Astrocyte (in vitro differentiated cells and primary cell): Measurements from ENCODE around the gene ATP5F1C. TPM values are rescaled to one million over a fixed set of nuclear protein-coding genes. Genes with fewer than 3 reads are reported as not detected.
A peak's percentile ranks its signal among the peaks of the same experiment; 100 is the strongest.

ENCODE experiments used
- DNase-seq: peaks from one replicate; pipeline ENCODE4 v3.0.0-alpha.2; 2010; ENCODE audit warnings: low read depth
- FAIRE-seq: peaks from 2 replicates; lab custom pipeline; 2011; peaks lifted over from hg19 to GRCh38; lab: Jason Lieb, UNC
- H2AFZ ChIP-seq: 2 replicates; pipeline ENCODE4 v1.6.0; 2012; ENCODE audit warnings: low read depth, low read length, inconsistent platforms
- H3K27ac ChIP-seq: 2 replicates; pipeline ENCODE4 v1.5.1; 2011; ENCODE audit warnings: low read depth, low read length, inconsistent platforms
- H3K27me3 ChIP-seq: 2 replicates; pipeline ENCODE4 v1.6.0; 2011; ENCODE audit warnings: low read length, inconsistent platforms; ENCODE audit not compliant: insufficient read depth
- H3K36me3 ChIP-seq: 2 replicates; pipeline ENCODE4 v1.5.1; 2011; ENCODE audit warnings: low read length, inconsistent platforms; ENCODE audit not compliant: insufficient read depth
- H3K4me1 ChIP-seq: 2 replicates; pipeline ENCODE4 v1.5.1; 2011; ENCODE audit warnings: low read length, inconsistent platforms; ENCODE audit not compliant: insufficient read depth
- H3K4me2 ChIP-seq: 2 replicates; pipeline ENCODE4 v1.6.0; 2012; ENCODE audit warnings: low read length, inconsistent platforms
- H3K4me3 ChIP-seq: 2 replicates; pipeline ENCODE4 v1.5.1; 2011; ENCODE audit warnings: low read depth, mild to moderate bottlenecking, low read length, inconsistent platforms; ENCODE audit not compliant: insufficient read depth
- H3K79me2 ChIP-seq: 2 replicates; pipeline ENCODE4 v1.6.0; 2012; ENCODE audit warnings: mild to moderate bottlenecking, low read length, inconsistent platforms; ENCODE audit not compliant: insufficient read depth
- H3K9ac ChIP-seq: 2 replicates; pipeline ENCODE4 v1.6.0; 2012; ENCODE audit warnings: mild to moderate bottlenecking, low read length, inconsistent platforms
- H3K9me3 ChIP-seq: 2 replicates; pipeline ENCODE4 v1.5.1; 2012; ENCODE audit warnings: low read depth, mild to moderate bottlenecking, low read length, inconsistent platforms; ENCODE audit not compliant: insufficient read depth
- H4K20me1 ChIP-seq: 2 replicates; pipeline ENCODE4 v1.6.0; 2012; ENCODE audit warnings: low read length, inconsistent platforms; ENCODE audit not compliant: insufficient read depth
- H3K27ac Mint-ChIP-seq: one replicate; pipeline ENCODE4 v1.8.0; 2021; ENCODE audit warnings: mild to moderate bottlenecking, mixed read lengths; ENCODE audit not compliant: unreplicated experiment
- H3K27me3 Mint-ChIP-seq: one replicate; pipeline ENCODE4 v1.8.0; 2021; ENCODE audit warnings: low read depth, mixed read lengths; ENCODE audit not compliant: unreplicated experiment
- H3K36me3 Mint-ChIP-seq: one replicate; pipeline ENCODE4 v1.8.0; 2021; ENCODE audit warnings: low read depth, mixed read lengths; ENCODE audit not compliant: unreplicated experiment
- H3K4me1 Mint-ChIP-seq: one replicate; pipeline ENCODE4 v1.8.0; 2021; ENCODE audit warnings: low read depth, mixed read lengths; ENCODE audit not compliant: unreplicated experiment
- H3K4me3 Mint-ChIP-seq: one replicate; pipeline ENCODE4 v1.8.0; 2021; ENCODE audit warnings: mild to moderate bottlenecking, moderate library complexity, mixed read lengths; ENCODE audit not compliant: unreplicated experiment
- H3K9me3 Mint-ChIP-seq: one replicate; pipeline ENCODE4 v1.8.0; 2021; ENCODE audit warnings: mild to moderate bottlenecking, mixed read lengths; ENCODE audit not compliant: unreplicated experiment
- CTCF ChIP-seq: IDR thresholded peaks from 2 replicates; pipeline ENCODE4 v1.5.1; 2011; ENCODE audit warnings: low read depth, mild to moderate bottlenecking, inconsistent platforms, low read length, moderate library complexity; ENCODE audit not compliant: insufficient read depth
- EZH2 ChIP-seq: IDR thresholded peaks from 2 replicates; pipeline ENCODE4 v1.6.1; 2012; ENCODE audit warnings: mild to moderate bottlenecking, low read length, inconsistent platforms; ENCODE audit not compliant: insufficient read depth
- total RNA-seq: library from RNA; stranded (reverse); gene quantifications from 2 replicates; pipeline ENCODE4 v1.2.1, GENCODE V29; 2021

ATP5F1C gene
- total RNA-seq, 1 donor from 2014 or later = 267 TPM

DNA sequence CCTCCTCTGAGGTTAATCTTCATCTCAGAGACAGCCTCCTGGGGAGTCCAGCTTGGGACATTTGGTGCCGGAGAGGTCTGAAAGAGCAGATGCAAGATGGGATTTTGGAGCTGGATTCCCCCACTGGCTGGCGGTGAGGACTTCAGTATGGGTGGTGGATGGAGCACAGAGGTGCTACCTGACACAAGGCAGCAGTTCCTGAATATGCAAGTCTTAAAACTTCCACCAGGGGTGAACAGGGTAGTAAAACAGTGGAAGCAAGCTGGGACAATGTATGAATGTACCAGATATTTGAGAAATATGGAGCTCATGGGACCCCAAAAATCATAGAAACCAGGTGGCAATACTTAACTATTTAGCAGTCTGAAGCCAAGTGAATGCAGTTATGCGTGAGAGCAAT is 25.5 kb downstream of the ATP5F1C start:
- H3K4me2 ChIP-seq = no peak overlapping the region
- H4K20me1 ChIP-seq = no peaks in the 10 kb centered on the region
- Mint-ChIP-seq H3K27me3 (peaks cover 5% of the 10 kb centered on the region), H3K36me3 (no peaks in the 10 kb centered on the region), H3K27ac (no peak overlapping the region), H3K4me1 (no peaks in the 10 kb centered on the region), H3K9me3 (no peaks in the 10 kb centered on the region), H3K4me3 (no peak overlapping the region)
- DNase-seq (no peak), FAIRE-seq (no peak)
- H2AFZ ChIP-seq = no peak overlapping the region
- H3K4me1 ChIP-seq = no peaks in the 10 kb centered on the region
- H3K9me3 ChIP-seq = no peaks in the 10 kb centered on the region
- H3K9ac ChIP-seq = no peak overlapping the region
- H3K27ac ChIP-seq = no peak overlapping the region
- TF ChIP-seq CTCF = no peak
- TF ChIP-seq EZH2 = no peak
- H3K4me3 ChIP-seq = no peak overlapping the region
- peaks cover 1% of the 10 kb centered on the region for H3K79me2 ChIP-seq
- peaks cover 9% of the 10 kb centered on the region for H3K27me3 ChIP-seq
- no peaks in the 10 kb centered on the region for H3K36me3 ChIP-seq

- FAIRE-seq = no peak
- H3K4me3 Mint-ChIP-seq = peak overlapping the region; percentile 98
- Histone ChIP-seq H3K4me3 (peak overlapping the region; percentile 93), H2AFZ (peak overlapping the region; percentile 89), H3K27ac (no peak overlapping the region), H3K4me1 (peaks cover 4% of the 10 kb centered on the region), H3K36me3 (no peaks in the 10 kb centered on the region), H3K27me3 (peaks cover 9% of the 10 kb centered on the region), H3K9me3 (no peaks in the 10 kb centered on the region), H3K79me2 (peaks cover 26% of the 10 kb centered on the region), H4K20me1 (peaks cover 3% of the 10 kb centered on the region), H3K4me2 (peak overlapping the region; percentile 98), H3K9ac (no peak overlapping the region)
- H3K27ac Mint-ChIP-seq = peak overlapping the region; percentile 71
- H3K4me1 Mint-ChIP-seq = peaks cover 11% of the 10 kb centered on the region
- H3K9me3 Mint-ChIP-seq = no peaks in the 10 kb centered on the region
- TF ChIP-seq CTCF (no peak), EZH2 (no peak)
- H3K36me3 Mint-ChIP-seq = no peaks in the 10 kb centered on the region
- H3K27me3 Mint-ChIP-seq = peaks cover 5% of the 10 kb centered on the region
- no peak for DNase-seq
These were observed 29.6 kb downstream of the ATP5F1C start for GRCh38 chr10:7817576-7817975.

GRCh38 chr10:7817984-7818294 is 30.0 kb downstream of the ATP5F1C start:
- H3K27me3 Mint-ChIP-seq = peaks cover 5% of the 10 kb centered on the region
- peaks cover 3% of the 10 kb centered on the region for H4K20me1 ChIP-seq
- peak overlapping the region; percentile 98 for H3K4me3 Mint-ChIP-seq
- no peak overlapping the region for H3K27ac ChIP-seq
- peak overlapping the region; percentile 71 for H3K27ac Mint-ChIP-seq
- H3K79me2 ChIP-seq = peaks cover 26% of the 10 kb centered on the region
- H3K4me2 ChIP-seq = peak overlapping the region; percentile 98
- H3K4me3 ChIP-seq = peak overlapping the region; percentile 93
- no peak for FAIRE-seq
- H3K36me3 ChIP-seq = no peaks in the 10 kb centered on the region
- TF ChIP-seq CTCF = no peak
- TF ChIP-seq EZH2 = no peak
- peaks cover 11% of the 10 kb centered on the region for H3K4me1 Mint-ChIP-seq
- H3K9me3 ChIP-seq = no peaks in the 10 kb centered on the region
- H3K9me3 Mint-ChIP-seq = no peaks in the 10 kb centered on the region
- peak overlapping the region; percentile 92 for H3K9ac ChIP-seq
- H3K4me1 ChIP-seq = peaks cover 4% of the 10 kb centered on the region
- no peaks in the 10 kb centered on the region for H3K36me3 Mint-ChIP-seq
- peak overlapping the region; percentile 89 for H2AFZ ChIP-seq
- H3K27me3 ChIP-seq = peaks cover 9% of the 10 kb centered on the region
- no peak for DNase-seq
